Gastroesophageal sphincter (tissue), 4 donors: ENCODE data around the gene KBTBD12. TPM values are rescaled to one million over a fixed set of nuclear protein-coding genes. Genes with fewer than 3 reads are reported as not detected.

Experiments used
- ATAC-seq: fragments of 150-250 bp; one replicate; pipeline ENCODE4 v1.9.1; 2016; ENCODE audit warnings: mild to moderate bottlenecking, moderate library complexity
- H3K27ac ChIP-seq, 4 donors: fragments of 200-600 bp; sonication (generic) in 3 of 4; 1 replicate in 3 of 4; 2 replicates in 1 of 4; pipeline ENCODE4 v1.5.1; 2016 to 2019
- H3K27me3 ChIP-seq: fragments of 200-600 bp; sonication (generic); one replicate; pipeline ENCODE4 v1.5.1; 2019
- H3K36me3 ChIP-seq, 2 donors: fragments of 200-600 bp; sonication (generic); one replicate each; pipeline ENCODE4 v1.5.1; 2019; ENCODE audit warnings: control low read depth in 1 of 2
- H3K4me1 ChIP-seq, 3 donors: fragments of 200-600 bp; sonication (generic); 1 replicate in 2 of 3; 2 replicates in 1 of 3; pipeline ENCODE4 v1.5.1; 2016 to 2019; ENCODE audit warnings: control low read depth in 2 of 3
- H3K4me3 ChIP-seq, 2 donors: fragments of 200-600 bp; sonication (generic); one replicate each; pipeline ENCODE4 v1.5.1; 2019; ENCODE audit warnings: mild to moderate bottlenecking in 1 of 2, moderate library complexity in 1 of 2
- H3K9me3 ChIP-seq, 3 donors: fragments of 200-600 bp; sonication (generic); one replicate each; pipeline ENCODE4 v1.5.1; 2017 to 2019; ENCODE audit warnings: control low read depth in 2 of 3
- CTCF ChIP-seq, 4 experiments: fragments of 200-600 bp in 2 of 4; fragments of 450-650 bp in 2 of 4; sonication (generic) in 1 of 4; IDR thresholded peaks; one replicate each; pipeline ENCODE4 v1.5.1; 2017 to 2019; ENCODE audit warnings: antibody characterized with exemption in 4 of 4, mild to moderate bottlenecking in 2 of 4, moderate library complexity in 2 of 4
- EP300 ChIP-seq: sonication (generic); formaldehyde crosslinking; IDR thresholded peaks from one replicate; pipeline ENCODE4 v1.6.1; 2017; ENCODE audit warnings: antibody characterized with exemption, mild to moderate bottlenecking
- POLR2A ChIP-seq, 2 donors: fragments of 450-650 bp; IDR thresholded peaks; one replicate each; pipeline ENCODE4 v1.6.1; 2017; ENCODE audit warnings: antibody characterized with exemption in 2 of 2, mild to moderate bottlenecking in 2 of 2, moderate library complexity in 1 of 2
- POLR2AphosphoS5 ChIP-seq: sonication (generic); formaldehyde crosslinking; IDR thresholded peaks from one replicate; pipeline ENCODE4 v1.6.1; 2017; ENCODE audit warnings: antibody characterized with exemption
- WGBS, 2 donors: methylation state at CpG; one replicate each; pipeline ENCODE4 v1.1.5; 2018; ENCODE audit warnings: low coverage in 1 of 2; 5-methylcytosine and 5-hydroxymethylcytosine counted together
- total RNA-seq, 4 donors: library from RNA; depleted of rRNA; stranded (reverse); fragments of >200 nt; gene quantifications; one replicate each; pipeline ENCODE4 v1.1.0, GENCODE V29; 2016

Gene KBTBD12
- total RNA-seq, 4 donors from 2014 or later, result 2.2 to 11.2 (median 5.8) TPM

GRCh38 chr3:127997016-127997415 lies 82.0 kb downstream of the KBTBD12 start:
- no peaks in the 10 kb centered on the region for H3K36me3 ChIP-seq
- no peaks in the 10 kb centered on the region for H3K4me1 ChIP-seq
- H3K4me3 ChIP-seq, result no peak overlapping the region
- TF ChIP-seq EP300 (no peak), CTCF (IDR thresholded peaks at IDR 0.05) (no peak), POLR2A (IDR thresholded peaks at IDR 0.05) (no peak), POLR2AphosphoS5 (no peak)
- peaks cover 26% of the 10 kb centered on the region for H3K27me3 ChIP-seq
- H3K27ac ChIP-seq, result no peak overlapping the region
- WGBS, 2 donors, result 82 to 94% methylated on average over 7 of the region's 7 CpGs
- ATAC-seq, result no peak
- peaks cover 0 to 7% (median 0%) of the 10 kb centered on the region in 3 donors for H3K9me3 ChIP-seq

GRCh38 chr3:127997961-127998360 lies 82.9 kb downstream of the KBTBD12 start:
- H3K36me3 ChIP-seq, result no peaks in the 10 kb centered on the region
- 100% methylated on average over 1 of the region's 5 CpGs; no CpG with 5 or more reads in 1 of the 2 donors for WGBS, 2 donors
- ATAC-seq, result no peak
- TF ChIP-seq CTCF (IDR thresholded peaks at IDR 0.05) (no peak), EP300 (no peak), POLR2AphosphoS5 (no peak), POLR2A (IDR thresholded peaks at IDR 0.05) (no peak)
- no peaks in the 10 kb centered on the region for H3K4me1 ChIP-seq
- peaks cover 26% of the 10 kb centered on the region for H3K27me3 ChIP-seq
- H3K27ac ChIP-seq, result no peak overlapping the region
- H3K9me3 ChIP-seq, result peaks cover 0 to 7% (median 0%) of the 10 kb centered on the region in 3 donors
- H3K4me3 ChIP-seq, result no peak overlapping the region

GRCh38 chr3:127998596-127998995 lies 83.6 kb downstream of the KBTBD12 start:
- no peak for TF ChIP-seq POLR2A (IDR thresholded peaks at IDR 0.05)
- no peak for TF ChIP-seq EP300
- TF ChIP-seq POLR2AphosphoS5, result no peak
- no peak for TF ChIP-seq CTCF (IDR thresholded peaks at IDR 0.05)
- no peak for ATAC-seq
- Histone ChIP-seq H3K36me3 (no peaks in the 10 kb centered on the region), H3K27ac (no peak overlapping the region), H3K9me3 (peaks cover 0 to 7% (median 0%) of the 10 kb centered on the region in 3 donors), H3K27me3 (peaks cover 26% of the 10 kb centered on the region), H3K4me1 (no peaks in the 10 kb centered on the region), H3K4me3 (no peak overlapping the region)
- 79% methylated on average over 3 of the region's 3 CpGs; no CpG with 5 or more reads in 1 of the 2 donors for WGBS, 2 donors

GRCh38 chr3:127999509-128000106 lies 84.6 kb downstream of the KBTBD12 start:
- Histone ChIP-seq H3K27me3 (peaks cover 26% of the 10 kb centered on the region), H3K4me3 (no peak overlapping the region), H3K36me3 (no peaks in the 10 kb centered on the region), H3K4me1 (no peaks in the 10 kb centered on the region), H3K27ac (no peak overlapping the region), H3K9me3 (peaks cover 0 to 7% (median 0%) of the 10 kb centered on the region in 3 donors)
- no peak for ATAC-seq
- 88 to 89% methylated on average over 1 to 6 of the region's 6 CpGs for WGBS, 2 donors
- TF ChIP-seq CTCF (IDR thresholded peaks at IDR 0.05) (no peak), POLR2AphosphoS5 (no peak), POLR2A (IDR thresholded peaks at IDR 0.05) (no peak), EP300 (no peak)

GRCh38 chr3:128001576-128001975 lies 86.5 kb downstream of the KBTBD12 start:
- Histone ChIP-seq H3K27me3 (peaks cover 40% of the 10 kb centered on the region), H3K36me3 (no peaks in the 10 kb centered on the region), H3K4me1 (no peaks in the 10 kb centered on the region), H3K27ac (no peak overlapping the region), H3K9me3 (peaks cover 0 to 7% (median 0%) of the 10 kb centered on the region in 3 donors), H3K4me3 (no peak overlapping the region)
- WGBS, 2 donors, result 60% methylated on average over 1 of the region's 3 CpGs
- TF ChIP-seq CTCF (IDR thresholded peaks at IDR 0.05) (no peak), POLR2A (IDR thresholded peaks at IDR 0.05) (no peak), POLR2AphosphoS5 (no peak), EP300 (no peak)
- no peak for ATAC-seq
